Body of pancreas (tissue), 4 donors: Measurements from ENCODE around the gene OR2A42.
"Not testable (repeated sequence)": the region's sequence is repeated elsewhere in the genome, so short reads cannot be mapped to it uniquely, and the experiment has no call there.

ENCODE experiments used
- POLR2A ChIP-seq, 3 donors: fragments of 450-650 bp; IDR thresholded peaks; one replicate each; pipeline ENCODE4 v1.6.1; 2016; ENCODE audit warnings: antibody characterized with exemption in 3 of 3, mild to moderate bottlenecking in 2 of 3
- TF ChIP-seq, protein P1 (sequence below), 7 experiments: fragments of 450-650 bp in 4 of 7; fragments of 200-600 bp in 3 of 7; sonication (generic) in 3 of 7; IDR thresholded peaks; one replicate each; pipeline ENCODE4 v1.5.1; 2016 to 2019; ENCODE audit warnings: antibody characterized with exemption in 7 of 7

DNA sequence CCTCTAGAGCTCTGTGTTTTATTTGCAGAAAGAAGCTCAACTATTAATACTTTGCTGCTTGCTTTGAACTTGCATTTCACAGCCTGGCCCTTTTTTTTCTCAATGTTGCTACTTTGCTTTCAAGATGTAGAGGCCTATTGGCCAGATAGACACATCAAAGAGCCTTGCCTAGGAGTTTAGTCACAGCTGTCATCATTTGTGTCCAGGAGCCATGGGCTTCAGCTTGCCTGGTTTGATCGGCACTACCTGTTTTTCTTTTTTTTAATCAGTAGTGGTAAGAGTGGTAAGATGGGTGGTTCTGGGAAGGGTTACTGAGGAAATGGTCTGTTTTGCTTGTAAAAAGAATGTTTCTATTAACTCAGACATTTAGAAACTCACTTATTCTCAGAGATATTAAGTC is 37.4 kb downstream of the OR2A42 start:
- TF ChIP-seq, protein P1, sequence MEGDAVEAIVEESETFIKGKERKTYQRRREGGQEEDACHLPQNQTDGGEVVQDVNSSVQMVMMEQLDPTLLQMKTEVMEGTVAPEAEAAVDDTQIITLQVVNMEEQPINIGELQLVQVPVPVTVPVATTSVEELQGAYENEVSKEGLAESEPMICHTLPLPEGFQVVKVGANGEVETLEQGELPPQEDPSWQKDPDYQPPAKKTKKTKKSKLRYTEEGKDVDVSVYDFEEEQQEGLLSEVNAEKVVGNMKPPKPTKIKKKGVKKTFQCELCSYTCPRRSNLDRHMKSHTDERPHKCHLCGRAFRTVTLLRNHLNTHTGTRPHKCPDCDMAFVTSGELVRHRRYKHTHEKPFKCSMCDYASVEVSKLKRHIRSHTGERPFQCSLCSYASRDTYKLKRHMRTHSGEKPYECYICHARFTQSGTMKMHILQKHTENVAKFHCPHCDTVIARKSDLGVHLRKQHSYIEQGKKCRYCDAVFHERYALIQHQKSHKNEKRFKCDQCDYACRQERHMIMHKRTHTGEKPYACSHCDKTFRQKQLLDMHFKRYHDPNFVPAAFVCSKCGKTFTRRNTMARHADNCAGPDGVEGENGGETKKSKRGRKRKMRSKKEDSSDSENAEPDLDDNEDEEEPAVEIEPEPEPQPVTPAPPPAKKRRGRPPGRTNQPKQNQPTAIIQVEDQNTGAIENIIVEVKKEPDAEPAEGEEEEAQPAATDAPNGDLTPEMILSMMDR (IDR thresholded peaks at IDR 0.05), result not testable (repeated sequence)
- not testable (repeated sequence) for TF ChIP-seq POLR2A (IDR thresholded peaks at IDR 0.05)
